UCSD-AML1 (cell line): Measurements from ENCODE around the gene CREM.

ENCODE experiments used
- DNase-seq: peaks from one replicate; lab custom pipeline; 2025; ENCODE audit not compliant: unreplicated experiment; lab: John Stamatoyannopoulos, UW

CREM gene

GRCh38 chr10:35133586-35133985 is 6.9 kb downstream of the CREM start:
- DNase-seq: no peak

- no peak for DNase-seq
Observed at GRCh38 chr10:35135861-35136260, 9.2 kb downstream of the CREM start.

- no peak for DNase-seq
Observed at GRCh38 chr10:35136263-35136815, 9.7 kb downstream of the CREM start.

- no peak for DNase-seq
Observed at GRCh38 chr10:35140126-35140525, 13.5 kb downstream of the CREM start.

- no peak for DNase-seq
Observed at GRCh38 chr10:35140727-35141126, 14.1 kb downstream of the CREM start.

GRCh38 chr10:35150308-35150707 is 23.7 kb downstream of the CREM start:
- no peak for DNase-seq

GRCh38 chr10:35152992-35153391 is 26.3 kb downstream of the CREM start:
- no peak for DNase-seq

GRCh38 chr10:35153716-35154115 is 27.1 kb downstream of the CREM start:
- no peak for DNase-seq

GRCh38 chr10:35160743-35161142 is 34.1 kb downstream of the CREM start:
- no peak for DNase-seq

- DNase-seq: no peak
Observed at GRCh38 chr10:35161906-35162305, 35.3 kb downstream of the CREM start.

GRCh38 chr10:35165136-35165535 is 38.5 kb downstream of the CREM start:
- no peak for DNase-seq

GRCh38 chr10:35165811-35166210 is 39.2 kb downstream of the CREM start:
- no peak for DNase-seq

GRCh38 chr10:35166607-35167006 is 40.0 kb downstream of the CREM start:
- no peak for DNase-seq

GRCh38 chr10:35167342-35167741 is 40.7 kb downstream of the CREM start:
- no peak for DNase-seq

GRCh38 chr10:35172146-35172545 is 45.5 kb downstream of the CREM start:
- no peak for DNase-seq

GRCh38 chr10:35172574-35172973 is 45.9 kb downstream of the CREM start:
- DNase-seq: no peak

- no peak for DNase-seq
Observed at GRCh38 chr10:35178331-35178730, 51.7 kb downstream of the CREM start.

- DNase-seq: no peak
Observed at GRCh38 chr10:35182631-35183510, 56.2 kb downstream of the CREM start.

- no peak for DNase-seq
Observed at GRCh38 chr10:35184527-35185171, 58.0 kb downstream of the CREM start.

- DNase-seq: no peak
Observed at GRCh38 chr10:35185260-35186034, 58.8 kb downstream of the CREM start.

GRCh38 chr10:35188954-35189353 is 62.3 kb downstream of the CREM start:
- no peak for DNase-seq
